Activated CD4-positive, alpha-beta memory T cell treated with anti-CD3 and anti-CD28 coated beads for 36 hours (primary cell): ENCODE results near the gene CGB1. TPM values are rescaled to one million over a fixed set of nuclear protein-coding genes. Genes with fewer than 3 reads are reported as not detected.

Source experiments
- CTCF ChIA-PET: fragments of 350-600 bp; sonication (Branson Sonifier 250); formaldehyde crosslinking; loops from one replicate; lab custom pipeline; 2021; ENCODE audit warnings: antibody characterized with exemption, inconsistent platforms; lab: Charles Lee
- POLR2A ChIA-PET: fragments of 350-600 bp; sonication (Branson Sonifier 250); formaldehyde crosslinking; loops from one replicate; lab custom pipeline; 2021; ENCODE audit warnings: antibody characterized with exemption; lab: Charles Lee
- DNase-seq: peaks from one replicate; pipeline ENCODE4 v3.0.0-alpha.2; 2020
- H3K27ac Mint-ChIP-seq: one replicate; pipeline ENCODE4 v1.8.0; 2021; ENCODE audit warnings: mixed read lengths
- H3K27me3 Mint-ChIP-seq: one replicate; pipeline ENCODE4 v1.8.0; 2021; ENCODE audit warnings: mixed read lengths
- H3K36me3 Mint-ChIP-seq: one replicate; pipeline ENCODE4 v1.8.0; 2021; ENCODE audit warnings: mixed read lengths
- H3K4me1 Mint-ChIP-seq: one replicate; pipeline ENCODE4 v1.8.0; 2021; ENCODE audit warnings: low read depth, mixed read lengths
- H3K4me3 Mint-ChIP-seq: one replicate; pipeline ENCODE4 v1.8.0; 2021; ENCODE audit warnings: mild to moderate bottlenecking, mixed read lengths
- H3K9me3 Mint-ChIP-seq: one replicate; pipeline ENCODE4 v1.8.0; 2021; ENCODE audit warnings: mixed read lengths
- intact Hi-C: fragments of 100-400 bp; cut with micrococcal nuclease; formaldehyde crosslinking; loops from one replicate; pipeline ENCODE4 v1.15.1; 2023
- total RNA-seq, 2 experiments: library from RNA; stranded (reverse); gene quantifications; one replicate each; pipeline ENCODE4 v1.2.3, GENCODE V29; 2021

Gene CGB1
- total RNA-seq, 2 experiments from 2014 or later = not detected

- intact Hi-C loops = no loop called here
- H3K4me3 Mint-ChIP-seq = no peak overlapping the region
Measured at GRCh38 chr19:49004964-49005614, 31.6 kb downstream of the CGB1 start.

GRCh38 chr19:49004133-49004532, 32.6 kb downstream of the CGB1 start:
- intact Hi-C loops = no loop called here
- peaks cover 5% of the 10 kb centered on the region for H3K4me1 Mint-ChIP-seq
- H3K4me3 Mint-ChIP-seq = no peak overlapping the region
- ChIA-PET CTCF (interaction anchor here (1.1 to 1.3 kb wide), 3 partner anchors 14 to 216 kb away, joined by 3 to 4 read pairs (median 3); no protein-coding TSS in a partner anchor), POLR2A (no interaction called here)
- H3K27me3 Mint-ChIP-seq = no peaks in the 10 kb centered on the region
- H3K36me3 Mint-ChIP-seq = peaks cover 27% of the 10 kb centered on the region
- H3K27ac Mint-ChIP-seq = no peak overlapping the region
- H3K9me3 Mint-ChIP-seq = no peaks in the 10 kb centered on the region
- DNase-seq = no peak

More at GRCh38 chr19:49004964-49005614, 31.6 kb downstream of the CGB1 start:
- CTCF ChIA-PET = interaction anchor here (1.8 kb wide), 1 partner anchor 12 kb away, joined by 5 read pairs; the partner anchor contains the start of genes GYS1 and RUVBL2
- DNase-seq = no peak
- Mint-ChIP-seq H3K27ac (no peak overlapping the region), H3K36me3 (peaks cover 20% of the 10 kb centered on the region), H3K4me1 (no peaks in the 10 kb centered on the region), H3K27me3 (no peaks in the 10 kb centered on the region), H3K9me3 (no peaks in the 10 kb centered on the region)
- POLR2A ChIA-PET = no interaction called here

GRCh38 chr19:48999481-49000325, 37.0 kb downstream of the CGB1 start:
- H3K4me3 Mint-ChIP-seq = no peak overlapping the region
- H3K9me3 Mint-ChIP-seq = no peaks in the 10 kb centered on the region

GRCh38 chr19:48997972-48998371, 38.7 kb downstream of the CGB1 start:
- no peaks in the 10 kb centered on the region for H3K27me3 Mint-ChIP-seq
- H3K9me3 Mint-ChIP-seq = no peaks in the 10 kb centered on the region
- intact Hi-C loops = loop anchor here (10.0 kb wide), 1 partner anchor 87 kb away; the partner anchor contains the start of gene SNRNP70
- H3K4me1 Mint-ChIP-seq = peaks cover 27% of the 10 kb centered on the region
- no peak overlapping the region for H3K27ac Mint-ChIP-seq
- peaks cover 23% of the 10 kb centered on the region for H3K36me3 Mint-ChIP-seq
- CTCF ChIA-PET = interaction anchor here (0.6 to 4.3 kb wide), 10 partner anchors 13 to 202 kb away, joined by 3 to 42 read pairs (median 4); a partner anchor contains a TSS
- POLR2A ChIA-PET = no interaction called here
- no peak overlapping the region for H3K4me3 Mint-ChIP-seq
- peak; percentile 71 for DNase-seq

More at GRCh38 chr19:48999481-49000325, 37.0 kb downstream of the CGB1 start:
- peak overlapping the region; percentile 38 for H3K27ac Mint-ChIP-seq
- peaks cover 18% of the 10 kb centered on the region for H3K4me1 Mint-ChIP-seq
- POLR2A ChIA-PET = interaction anchor here (1.1 to 1.2 kb wide), 2 partner anchors 14 to 18 kb away, joined by 3 read pairs; no protein-coding TSS in a partner anchor
- no peaks in the 10 kb centered on the region for H3K27me3 Mint-ChIP-seq
- intact Hi-C loops = loop anchor here (10.0 kb wide), 1 partner anchor 85 kb away; the partner anchor contains the start of gene SNRNP70
- DNase-seq = peak; percentile 84
- CTCF ChIA-PET = interaction anchor here (0.6 to 4.3 kb wide), 31 partner anchors 9 to 225 kb away, joined by 3 to 42 read pairs (median 4); partner anchors contain the start of genes CGB7 and HSD17B14
- peaks cover 27% of the 10 kb centered on the region for H3K36me3 Mint-ChIP-seq

- H3K4me3 Mint-ChIP-seq = peak overlapping the region; percentile 96
- peaks cover 18% of the 10 kb centered on the region for H3K36me3 Mint-ChIP-seq
- H3K4me1 Mint-ChIP-seq = peaks cover 43% of the 10 kb centered on the region
- ChIA-PET CTCF (interaction anchor here (0.6 to 2.9 kb wide), 27 partner anchors 10 to 683 kb away, joined by 3 to 41 read pairs (median 5); partner anchors contain the start of genes BAX, FTL, LIN7B and NUCB1), POLR2A (interaction anchor here (0.6 to 2.3 kb wide), 10 partner anchors 15 to 255 kb away, joined by 3 to 7 read pairs (median 3); partner anchors contain the start of genes BAX and FTL)
- H3K9me3 Mint-ChIP-seq = no peaks in the 10 kb centered on the region
- no peaks in the 10 kb centered on the region for H3K27me3 Mint-ChIP-seq
- intact Hi-C loops = loop anchor here (10.0 kb wide), 1 partner anchor 91 kb away; the partner anchor contains the start of gene SNRNP70
- H3K27ac Mint-ChIP-seq = peak overlapping the region; percentile 93
- DNase-seq = no peak
Measured at GRCh38 chr19:48994035-48994386, 42.7 kb downstream of the CGB1 start.

- Mint-ChIP-seq H3K27ac (peak within 1 kb of the TSS; percentile 93), H3K9me3 (no peaks in the 10 kb centered on the region), H3K27me3 (no peaks in the 10 kb centered on the region), H3K4me1 (peaks cover 43% of the 10 kb centered on the region), H3K4me3 (peak within 1 kb of the TSS; percentile 96), H3K36me3 (peaks cover 16% of the 10 kb centered on the region)
- intact Hi-C loops = loop anchor here (1.0 to 10.0 kb wide), 5 partner anchors 28 to 198 kb away; partner anchors contain the start of genes CGB2, FTL and SNRNP70
- peak; percentile 99 for DNase-seq
- CTCF ChIA-PET = interaction anchor here (0.6 to 2.9 kb wide), 49 partner anchors 10 to 684 kb away, joined by 3 to 41 read pairs (median 5); partner anchors contain the start of genes BAX, CA11, FTL and LIN7B
- POLR2A ChIA-PET = interaction anchor here (0.5 to 2.3 kb wide), 18 partner anchors 9 to 538 kb away, joined by 3 to 7 read pairs (median 3); partner anchors contain the start of genes BAX, FTL and NUCB1
Measured at GRCh38 chr19:48993175-48994034, 43.3 kb downstream of the CGB1 start, which contains the start of the genes GYS1 and RUVBL2. Gene GYS1, minus strand, starts transcription at chr19:48993309. Its CDS starts 197 bp downstream, at chr19:48993112. Gene RUVBL2, plus strand, starts transcription at chr19:48993887. Its CDS starts 25 bp downstream, at chr19:48993912.

- Mint-ChIP-seq H3K36me3 (peaks cover 18% of the 10 kb centered on the region), H3K27ac (peak overlapping the region; percentile 93), H3K4me3 (peak overlapping the region; percentile 96), H3K4me1 (peaks cover 41% of the 10 kb centered on the region), H3K9me3 (no peaks in the 10 kb centered on the region), H3K27me3 (no peaks in the 10 kb centered on the region)
- POLR2A ChIA-PET = interaction anchor here (0.5 to 2.3 kb wide), 13 partner anchors 8 to 539 kb away, joined by 3 to 7 read pairs (median 4); partner anchors contain the start of genes FTL and NUCB1
- intact Hi-C loops = loop anchor here (1.0 to 10.0 kb wide), 5 partner anchors 27 to 197 kb away; partner anchors contain the start of genes CGB2, FTL and SNRNP70
- CTCF ChIA-PET = interaction anchor here (0.8 to 2.9 kb wide), 28 partner anchors 9 to 684 kb away, joined by 3 to 41 read pairs (median 6); partner anchors contain the start of genes BAX, FTL, LIN7B and NUCB1
- no peak for DNase-seq
Measured at GRCh38 chr19:48992581-48993174, 44.0 kb downstream of the CGB1 start.

- H3K4me1 Mint-ChIP-seq = peaks cover 44% of the 10 kb centered on the region
- no peaks in the 10 kb centered on the region for H3K27me3 Mint-ChIP-seq
- H3K36me3 Mint-ChIP-seq = peaks cover 17% of the 10 kb centered on the region
- intact Hi-C loops = loop anchor here (10.0 kb wide), 1 partner anchor 93 kb away; the partner anchor contains the start of gene SNRNP70
- H3K9me3 Mint-ChIP-seq = no peaks in the 10 kb centered on the region
- no peak for DNase-seq
- H3K4me3 Mint-ChIP-seq = peak overlapping the region; percentile 96
- peak overlapping the region; percentile 93 for H3K27ac Mint-ChIP-seq
- ChIA-PET CTCF (interaction anchor here (0.9 to 2.9 kb wide), 7 partner anchors 8 to 207 kb away, joined by 3 to 41 read pairs (median 14); partner anchors contain the start of genes FTL and NUCB1), POLR2A (interaction anchor here (0.9 to 1.7 kb wide), 3 partner anchors 118 to 196 kb away, joined by 3 to 6 read pairs (median 5); no protein-coding TSS in a partner anchor)
Measured at GRCh38 chr19:48991873-48992580, 44.7 kb downstream of the CGB1 start.

- CTCF ChIA-PET = interaction anchor here (1.2 to 2.9 kb wide), 5 partner anchors 9 to 208 kb away, joined by 3 to 41 read pairs (median 10); no protein-coding TSS in a partner anchor
- no peak for DNase-seq
- H3K4me1 Mint-ChIP-seq = peaks cover 44% of the 10 kb centered on the region
- POLR2A ChIA-PET = interaction anchor here (0.6 kb wide), 1 partner anchor 212 kb away, joined by 3 read pairs; no protein-coding TSS in a partner anchor
- no peaks in the 10 kb centered on the region for H3K9me3 Mint-ChIP-seq
- no peaks in the 10 kb centered on the region for H3K27me3 Mint-ChIP-seq
- H3K4me3 Mint-ChIP-seq = no peak overlapping the region
- peaks cover 17% of the 10 kb centered on the region for H3K36me3 Mint-ChIP-seq
- intact Hi-C loops = loop anchor here (10.0 kb wide), 1 partner anchor 94 kb away; the partner anchor contains the start of gene SNRNP70
- no peak overlapping the region for H3K27ac Mint-ChIP-seq
Measured at GRCh38 chr19:48991011-48991609, 45.6 kb downstream of the CGB1 start.
